ENCODE results near the gene EPHB1. TPM values are rescaled to one million over a fixed set of nuclear protein-coding genes. Genes with fewer than 3 reads are reported as not detected.
"Not testable (repeated sequence)": the region's sequence is repeated elsewhere in the genome, so short reads cannot be mapped to it uniquely, and the experiment has no call there.

The EPHB1 gene
- polyA plus RNA-seq, 1 donor from 2014 or later = 18.7 TPM

GRCh38 chr3:135232226-135232625 is 437.2 kb downstream of the EPHB1 start:
- H4K20me1 ChIP-seq (ENCODE audit: insufficient read depth) = no peaks in the 10 kb centered on the region
- no peak overlapping the region for H3K27ac ChIP-seq (ENCODE audit: low read length)
- no peaks in the 10 kb centered on the region for H3K79me2 ChIP-seq (replicated peaks; ENCODE audit: insufficient read depth, low read length)
- no peaks in the 10 kb centered on the region for H3K9me2 ChIP-seq (ENCODE audit: insufficient read depth, low read length)
- no peak overlapping the region for H3K9ac ChIP-seq (ENCODE audit: low read length)
- no peak overlapping the region for H3K4me3 ChIP-seq (ENCODE audit: low read length)
- H3K36me3 ChIP-seq (ENCODE audit: insufficient read depth, low read length) = no peaks in the 10 kb centered on the region
- no peak overlapping the region for H3K4me2 ChIP-seq (ENCODE audit: low read length)
- no peaks in the 10 kb centered on the region for H3K9me3 ChIP-seq (ENCODE audit: low read length)
- H2AFZ ChIP-seq (ENCODE audit: low read depth, low read length) = no peak overlapping the region
- no peaks in the 10 kb centered on the region for H3K27me3 ChIP-seq (ENCODE audit: insufficient read depth, low read depth, low read length)
- H3F3A ChIP-seq (ENCODE audit: insufficient read depth, low read length, poor library complexity, severe bottlenecking) = no peaks in the 10 kb centered on the region
- TF ChIP-seq SMC3 (conservative IDR thresholded peaks at IDR 0.05; ENCODE audit: poor library complexity) (no peak), POLR2AphosphoS5 (IDR thresholded peaks at IDR 0.05) (no peak), CTCF (IDR thresholded peaks at IDR 0.05; ENCODE audit: poor library complexity, severe bottlenecking) (no peak), RAD21 (conservative IDR thresholded peaks at IDR 0.05) (no peak), EZH2 (IDR thresholded peaks at IDR 0.05; ENCODE audit: borderline replicate concordance, insufficient read depth, low read length, poor library complexity, severe bottlenecking) (no peak), MXI1 (conservative IDR thresholded peaks at IDR 0.05; ENCODE audit: poor library complexity, severe bottlenecking) (no peak), TAF1 (IDR thresholded peaks at IDR 0.05; ENCODE audit: low read depth) (no peak), REST (IDR thresholded peaks at IDR 0.05; ENCODE audit: borderline replicate concordance) (no peak)

- not testable (repeated sequence) for H3F3A ChIP-seq (ENCODE audit: insufficient read depth, low read length, poor library complexity, severe bottlenecking); H2AFZ ChIP-seq (ENCODE audit: low read depth, low read length); H3K4me3 ChIP-seq (ENCODE audit: low read length); H3K9me2 ChIP-seq (ENCODE audit: insufficient read depth, low read length); H3K36me3 ChIP-seq (ENCODE audit: insufficient read depth, low read length); H3K79me2 ChIP-seq (replicated peaks; ENCODE audit: insufficient read depth, low read length); H3K9ac ChIP-seq (ENCODE audit: low read length); H3K27me3 ChIP-seq (ENCODE audit: insufficient read depth, low read depth, low read length); H3K27ac ChIP-seq (ENCODE audit: low read length); H3K4me2 ChIP-seq (ENCODE audit: low read length); H4K20me1 ChIP-seq (ENCODE audit: insufficient read depth); H3K9me3 ChIP-seq (ENCODE audit: low read length)
These were observed 438.4 kb downstream of the EPHB1 start for GRCh38 chr3:135233476-135233875.

- TF ChIP-seq TAF1 (IDR thresholded peaks at IDR 0.05; ENCODE audit: low read depth) (no peak), CTCF (IDR thresholded peaks at IDR 0.05; ENCODE audit: poor library complexity, severe bottlenecking) (no peak), RAD21 (conservative IDR thresholded peaks at IDR 0.05) (no peak), MXI1 (conservative IDR thresholded peaks at IDR 0.05; ENCODE audit: poor library complexity, severe bottlenecking) (no peak)
- no peak overlapping the region for H3K4me2 ChIP-seq (ENCODE audit: low read length)
- no peaks in the 10 kb centered on the region for H3F3A ChIP-seq (ENCODE audit: insufficient read depth, low read length, poor library complexity, severe bottlenecking)
- H4K20me1 ChIP-seq (ENCODE audit: insufficient read depth) = no peaks in the 10 kb centered on the region
- H3K9me3 ChIP-seq (ENCODE audit: low read length) = no peaks in the 10 kb centered on the region
- H2AFZ ChIP-seq (ENCODE audit: low read depth, low read length) = no peak overlapping the region
- H3K4me3 ChIP-seq (ENCODE audit: low read length) = no peak overlapping the region
- H3K27ac ChIP-seq (ENCODE audit: low read length) = no peak overlapping the region
- no peaks in the 10 kb centered on the region for H3K9me2 ChIP-seq (ENCODE audit: insufficient read depth, low read length)
- H3K27me3 ChIP-seq (ENCODE audit: insufficient read depth, low read depth, low read length) = no peaks in the 10 kb centered on the region
- H3K9ac ChIP-seq (ENCODE audit: low read length) = no peak overlapping the region
- no peaks in the 10 kb centered on the region for H3K79me2 ChIP-seq (replicated peaks; ENCODE audit: insufficient read depth, low read length)
- no peaks in the 10 kb centered on the region for H3K36me3 ChIP-seq (ENCODE audit: insufficient read depth, low read length)
These were observed 440.5 kb downstream of the EPHB1 start for GRCh38 chr3:135235541-135235940.
